NCI-H526 treated with DMSO at 0.1 percent for 48 hours (cell line): ENCODE data around the gene MTFR1L.

ENCODE experiments used
- DNase-seq: peaks from one replicate; lab custom pipeline; 2025; lab: John Stamatoyannopoulos, UW

The MTFR1L gene

GRCh38 chr1:25790472-25790871 is 29.3 kb upstream of the MTFR1L start:
- no peak for DNase-seq

- no peak for DNase-seq
These were observed 27.6 kb upstream of the MTFR1L start for GRCh38 chr1:25792115-25792514.

- DNase-seq: no peak
These were observed 26.1 kb upstream of the MTFR1L start for GRCh38 chr1:25793585-25794170.

- DNase-seq: no peak
These were observed 25.4 kb upstream of the MTFR1L start for GRCh38 chr1:25794325-25794724.

GRCh38 chr1:25795211-25795610 is 24.5 kb upstream of the MTFR1L start:
- no peak for DNase-seq

- DNase-seq: no peak
These were observed 23.6 kb upstream of the MTFR1L start for GRCh38 chr1:25795946-25796810.

- peak; percentile 57 for DNase-seq
These were observed 22.8 kb upstream of the MTFR1L start for GRCh38 chr1:25796811-25797458.

GRCh38 chr1:25797939-25798338 is 21.8 kb upstream of the MTFR1L start:
- DNase-seq: no peak

- no peak for DNase-seq
These were observed 20.9 kb upstream of the MTFR1L start for GRCh38 chr1:25798666-25799351.

GRCh38 chr1:25799352-25799934 is 20.3 kb upstream of the MTFR1L start:
- DNase-seq: no peak

GRCh38 chr1:25799935-25800702 is 19.6 kb upstream of the MTFR1L start, which contains the start of gene SELENON:
TSS of gene SELENON (plus strand) at chr1:25800193. CDS start at chr1:25800231, 38 bp downstream.
- no peak for DNase-seq

GRCh38 chr1:25800703-25801377 is 18.9 kb upstream of the MTFR1L start:
- DNase-seq: no peak

- DNase-seq: peak; percentile 83
These were observed 16.8 kb upstream of the MTFR1L start for GRCh38 chr1:25802915-25803314.

- no peak for DNase-seq
These were observed 16.4 kb upstream of the MTFR1L start for GRCh38 chr1:25803368-25803767.

- no peak for DNase-seq
These were observed 15.3 kb upstream of the MTFR1L start for GRCh38 chr1:25804244-25804963.

- no peak for DNase-seq
These were observed 14.5 kb upstream of the MTFR1L start for GRCh38 chr1:25804964-25805862.

GRCh38 chr1:25805863-25806225 is 13.9 kb upstream of the MTFR1L start:
- no peak for DNase-seq

- no peak for DNase-seq
These were observed 13.3 kb upstream of the MTFR1L start for GRCh38 chr1:25806418-25806817.
